Nephron (organoid): ENCODE measurements around the gene EGLN1.

Experiments
- H3K27ac Mint-ChIP-seq, 3 experiments: 2 replicates each; pipeline ENCODE4 v1.8.0; 2020; ENCODE audit warnings: mixed read lengths in 3 of 3, mild to moderate bottlenecking in 2 of 3, moderate library complexity in 1 of 3
- H3K27me3 Mint-ChIP-seq: 2 replicates; pipeline ENCODE4 v1.8.0; 2021; ENCODE audit warnings: low read depth, mild to moderate bottlenecking, moderate library complexity, mixed read lengths
- H3K36me3 Mint-ChIP-seq: 2 replicates; pipeline ENCODE4 v1.8.0; 2020; ENCODE audit warnings: low read depth, mixed read lengths
- H3K4me1 Mint-ChIP-seq: 2 replicates; pipeline ENCODE4 v1.8.0; 2020; ENCODE audit warnings: mixed read lengths
- H3K4me3 Mint-ChIP-seq, 3 experiments: 2 replicates each; pipeline ENCODE4 v1.8.0; 2020; ENCODE audit warnings: mild to moderate bottlenecking in 3 of 3, mixed read lengths in 3 of 3, moderate library complexity in 2 of 3
- H3K9me3 Mint-ChIP-seq: 2 replicates; pipeline ENCODE4 v1.8.0; 2020; ENCODE audit warnings: mixed read lengths
- TF ChIP-seq, protein P1 (sequence below), 3 experiments: fragments of 200-600 bp; sonication (generic); IDR thresholded peaks; one replicate each; pipeline ENCODE4 v1.5.0; 2021; ENCODE audit warnings: antibody characterized with exemption in 3 of 3; ENCODE audit not compliant: unreplicated experiment in 3 of 3

Gene EGLN1

DNA sequence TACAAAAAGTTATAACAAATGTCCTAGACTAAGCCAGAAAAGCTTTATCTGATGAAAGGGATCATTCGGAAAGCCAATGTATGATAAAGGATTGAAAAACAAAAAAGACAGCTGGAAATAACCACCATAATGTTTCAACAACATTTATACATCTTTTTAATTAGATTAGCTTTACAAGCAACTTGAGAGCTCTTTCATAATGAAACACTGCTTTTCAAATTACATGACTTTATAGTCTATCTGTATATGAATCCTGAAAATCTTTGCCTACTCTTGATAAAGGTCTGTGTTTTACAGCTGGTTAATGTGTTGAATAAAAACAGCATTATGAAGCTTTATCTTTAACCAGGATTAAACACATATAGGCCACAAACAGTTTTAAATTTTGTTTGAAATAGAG is 58.5 kb downstream of the EGLN1 start:
- H3K4me3 Mint-ChIP-seq = no peak overlapping the region
- TF ChIP-seq, protein P1, sequence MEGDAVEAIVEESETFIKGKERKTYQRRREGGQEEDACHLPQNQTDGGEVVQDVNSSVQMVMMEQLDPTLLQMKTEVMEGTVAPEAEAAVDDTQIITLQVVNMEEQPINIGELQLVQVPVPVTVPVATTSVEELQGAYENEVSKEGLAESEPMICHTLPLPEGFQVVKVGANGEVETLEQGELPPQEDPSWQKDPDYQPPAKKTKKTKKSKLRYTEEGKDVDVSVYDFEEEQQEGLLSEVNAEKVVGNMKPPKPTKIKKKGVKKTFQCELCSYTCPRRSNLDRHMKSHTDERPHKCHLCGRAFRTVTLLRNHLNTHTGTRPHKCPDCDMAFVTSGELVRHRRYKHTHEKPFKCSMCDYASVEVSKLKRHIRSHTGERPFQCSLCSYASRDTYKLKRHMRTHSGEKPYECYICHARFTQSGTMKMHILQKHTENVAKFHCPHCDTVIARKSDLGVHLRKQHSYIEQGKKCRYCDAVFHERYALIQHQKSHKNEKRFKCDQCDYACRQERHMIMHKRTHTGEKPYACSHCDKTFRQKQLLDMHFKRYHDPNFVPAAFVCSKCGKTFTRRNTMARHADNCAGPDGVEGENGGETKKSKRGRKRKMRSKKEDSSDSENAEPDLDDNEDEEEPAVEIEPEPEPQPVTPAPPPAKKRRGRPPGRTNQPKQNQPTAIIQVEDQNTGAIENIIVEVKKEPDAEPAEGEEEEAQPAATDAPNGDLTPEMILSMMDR (IDR thresholded peaks at IDR 0.05; ENCODE audit: unreplicated experiment in 3 of 3) = no peak
- H3K9me3 Mint-ChIP-seq = no peaks in the 10 kb centered on the region
- H3K27me3 Mint-ChIP-seq = no peaks in the 10 kb centered on the region
- no peaks in the 10 kb centered on the region for H3K4me1 Mint-ChIP-seq
- H3K36me3 Mint-ChIP-seq = peaks cover 53% of the 10 kb centered on the region
- H3K27ac Mint-ChIP-seq = no peak overlapping the region

DNA sequence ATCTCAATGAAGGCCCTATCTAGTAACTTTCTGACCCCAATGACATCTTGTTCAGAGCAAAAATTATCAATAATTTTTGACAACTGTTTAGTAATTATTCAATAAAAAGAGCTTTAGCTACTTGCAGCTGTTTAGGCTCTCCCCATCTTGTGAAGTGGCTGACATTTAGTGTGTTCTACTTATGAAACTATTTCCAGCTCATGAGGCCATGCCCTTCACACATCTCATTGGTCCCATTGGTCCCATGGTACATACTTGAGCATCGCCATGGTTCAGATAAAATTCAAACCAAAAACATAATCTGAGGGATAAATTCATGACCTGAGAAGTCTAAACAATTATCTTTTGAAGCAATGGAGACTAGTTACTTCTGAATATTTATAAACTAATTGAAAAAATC is 59.8 kb downstream of the EGLN1 start:
- TF ChIP-seq, protein P1 (IDR thresholded peaks at IDR 0.05; ENCODE audit: unreplicated experiment in 3 of 3) = no peak
- Mint-ChIP-seq H3K4me1 (peaks cover 5% of the 10 kb centered on the region), H3K27ac (no peak overlapping the region)

DNA sequence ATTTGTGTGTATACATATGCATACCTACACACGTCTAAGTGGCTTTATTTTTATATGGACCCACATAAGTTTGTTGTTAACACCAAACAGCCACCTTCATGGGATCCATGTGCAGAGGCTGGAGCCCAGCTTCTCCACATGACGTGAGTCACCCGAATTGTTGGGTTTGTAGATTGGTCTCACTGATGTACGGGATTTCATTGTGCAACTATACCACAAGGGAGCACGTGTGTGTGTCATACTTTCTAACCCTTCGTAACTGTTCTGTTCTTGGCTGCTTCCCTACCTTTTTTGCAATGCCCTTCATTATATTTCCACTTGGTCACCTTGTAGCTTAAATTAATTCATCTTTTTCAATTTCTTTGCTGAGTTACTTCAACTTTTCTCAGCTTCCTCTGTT is 63.0 kb downstream of the EGLN1 start:
- H3K27ac Mint-ChIP-seq = no peak overlapping the region
- no peaks in the 10 kb centered on the region for H3K9me3 Mint-ChIP-seq
- TF ChIP-seq, protein P1 (IDR thresholded peaks at IDR 0.05; ENCODE audit: unreplicated experiment in 3 of 3) = no peak
- no peak overlapping the region for H3K4me3 Mint-ChIP-seq
- H3K36me3 Mint-ChIP-seq = peaks cover 33% of the 10 kb centered on the region
- peaks cover 5% of the 10 kb centered on the region for H3K4me1 Mint-ChIP-seq
- no peaks in the 10 kb centered on the region for H3K27me3 Mint-ChIP-seq

More for the DNA sequence above, 59.8 kb downstream of the EGLN1 start:
- no peak overlapping the region for H3K4me3 Mint-ChIP-seq
- H3K27me3 Mint-ChIP-seq = no peaks in the 10 kb centered on the region
- H3K9me3 Mint-ChIP-seq = no peaks in the 10 kb centered on the region
- peaks cover 51% of the 10 kb centered on the region for H3K36me3 Mint-ChIP-seq

DNA sequence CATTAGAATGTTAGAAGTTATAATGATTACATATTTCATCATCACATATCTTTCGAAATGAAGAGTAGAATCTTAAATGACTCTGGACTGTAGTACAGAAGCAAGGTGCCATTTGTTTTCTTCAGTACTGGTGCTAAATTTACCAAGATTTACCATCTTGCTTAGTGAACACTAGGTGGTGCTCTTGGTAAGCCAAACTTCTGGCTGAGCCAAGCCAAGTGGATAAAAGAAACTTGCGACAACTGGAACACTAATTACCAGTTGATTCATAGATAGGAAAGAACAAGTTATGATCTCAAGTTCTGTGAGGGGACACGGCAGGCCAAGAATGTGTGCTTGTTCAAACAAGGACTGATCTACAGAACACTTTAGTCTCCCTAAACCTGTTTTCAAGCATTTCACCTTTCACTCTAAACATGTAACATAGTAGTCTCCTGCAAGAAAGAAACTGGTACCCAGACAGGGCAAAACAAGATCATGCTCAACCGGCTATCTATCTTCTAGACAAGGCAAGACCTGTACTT is 64.2 kb downstream of the EGLN1 start:
- Mint-ChIP-seq H3K36me3 (peaks cover 33% of the 10 kb centered on the region), H3K4me1 (peaks cover 5% of the 10 kb centered on the region), H3K9me3 (no peaks in the 10 kb centered on the region), H3K27me3 (no peaks in the 10 kb centered on the region), H3K4me3 (no peak overlapping the region), H3K27ac (peak overlapping the region in 1 of 3 experiments; percentile 48)
- TF ChIP-seq, protein P1 (IDR thresholded peaks at IDR 0.05; ENCODE audit: unreplicated experiment in 3 of 3) = peak; percentile 80 to 83 (median 82)

DNA sequence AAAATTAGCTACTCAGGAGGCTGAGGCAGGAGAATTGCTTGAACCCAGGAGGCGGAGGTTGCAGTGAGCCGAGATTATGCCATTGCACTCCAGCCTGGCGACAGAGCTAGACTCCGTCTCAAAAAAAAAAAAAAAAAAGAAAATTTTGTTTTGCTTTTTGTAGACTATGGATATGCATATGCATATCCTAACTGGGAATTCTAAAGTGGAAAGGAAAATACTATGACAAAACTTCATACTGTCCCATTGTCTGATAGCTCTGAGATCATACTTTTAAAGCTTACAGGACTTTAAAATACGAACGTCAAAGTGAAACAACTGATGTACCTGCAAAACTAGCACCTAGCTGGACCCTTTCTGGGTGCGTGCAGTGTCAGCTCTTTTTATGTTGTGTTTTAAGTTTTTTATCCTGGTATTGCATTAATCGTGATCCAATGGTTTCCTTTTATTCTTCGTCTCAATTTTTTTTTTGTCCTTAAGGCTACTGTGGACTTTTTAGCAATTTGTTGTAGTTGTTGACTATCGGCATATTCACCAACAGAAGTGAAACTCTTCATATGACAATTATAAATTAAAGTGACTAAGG is 64.8 kb downstream of the EGLN1 start:
- no peaks in the 10 kb centered on the region for H3K9me3 Mint-ChIP-seq
- peaks cover 37% of the 10 kb centered on the region for H3K36me3 Mint-ChIP-seq
- no peak overlapping the region for H3K4me3 Mint-ChIP-seq
- TF ChIP-seq, protein P1 (IDR thresholded peaks at IDR 0.05; ENCODE audit: unreplicated experiment in 3 of 3) = no peak
- peaks cover 5% of the 10 kb centered on the region for H3K4me1 Mint-ChIP-seq
- H3K27ac Mint-ChIP-seq = no peak overlapping the region
- H3K27me3 Mint-ChIP-seq = no peaks in the 10 kb centered on the region

DNA sequence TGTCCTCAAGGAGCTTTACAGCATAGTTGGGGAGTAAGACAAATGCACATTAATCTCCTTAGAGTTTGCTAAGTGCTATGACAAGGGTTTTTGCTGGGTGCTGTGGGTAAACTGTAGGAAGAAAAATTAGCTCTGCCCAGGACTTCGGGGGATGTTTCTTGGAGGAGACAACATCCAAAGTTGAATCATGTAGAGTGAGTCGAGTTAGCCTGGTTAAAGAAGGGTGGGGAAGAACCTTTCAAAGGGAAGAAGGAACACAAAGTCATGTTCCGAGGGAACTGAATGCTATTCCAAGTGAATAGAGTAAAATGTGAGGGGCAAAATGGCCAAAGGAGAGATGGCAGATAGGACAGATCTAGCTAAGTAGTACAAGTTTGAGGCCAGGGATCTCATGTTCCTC is 66.9 kb downstream of the EGLN1 start:
- peaks cover 32% of the 10 kb centered on the region for H3K36me3 Mint-ChIP-seq
- H3K4me3 Mint-ChIP-seq = no peak overlapping the region
- H3K27me3 Mint-ChIP-seq = no peaks in the 10 kb centered on the region
- H3K27ac Mint-ChIP-seq = no peak overlapping the region
- no peaks in the 10 kb centered on the region for H3K9me3 Mint-ChIP-seq
- H3K4me1 Mint-ChIP-seq = peaks cover 5% of the 10 kb centered on the region
- TF ChIP-seq, protein P1 (IDR thresholded peaks at IDR 0.05; ENCODE audit: unreplicated experiment in 3 of 3) = no peak
